Measurements from ENCODE around the gene THG1L.

THG1L gene

GRCh38 chr5:157761690-157762621, 30.7 kb downstream of the THG1L start:
- DNase-seq = peak; percentile 12

DNA sequence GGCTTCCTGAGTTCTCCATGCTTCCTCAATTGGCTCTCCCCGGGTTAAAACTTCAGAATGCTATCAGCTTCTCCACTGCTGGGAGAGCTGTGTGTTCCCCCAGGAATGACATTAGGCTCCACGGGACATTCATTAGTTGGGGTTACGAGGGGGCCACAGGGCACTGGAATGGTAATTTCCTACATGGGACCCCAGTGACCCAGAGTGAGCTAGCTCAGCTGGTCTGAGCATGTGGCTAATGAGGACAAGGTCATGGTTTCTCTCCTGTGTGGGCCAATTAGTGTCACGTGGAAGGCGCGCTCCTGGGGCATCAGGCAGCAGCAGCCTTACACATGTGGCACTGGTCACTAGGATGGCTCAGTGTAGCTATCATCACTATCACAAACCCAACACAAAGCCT, 33.3 kb downstream of the THG1L start:
- no peak for DNase-seq

DNA sequence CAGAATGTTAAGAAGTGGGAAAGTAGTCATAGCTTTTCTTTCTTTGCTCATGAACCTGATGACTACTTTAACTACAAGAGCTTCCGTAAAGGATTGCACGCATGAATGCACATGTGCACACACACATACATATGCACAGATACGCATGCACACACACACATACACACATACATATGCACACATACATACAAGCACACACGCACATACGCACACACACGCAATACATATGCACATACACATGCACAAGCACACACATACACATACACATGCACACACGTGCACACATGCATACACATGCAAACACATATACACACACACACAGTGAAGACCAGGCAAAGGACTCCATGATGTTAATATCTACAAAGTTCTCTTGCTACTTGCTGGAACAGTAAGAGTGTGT, 35.2 kb downstream of the THG1L start:
- DNase-seq = no peak

- DNase-seq = no peak
Observed at GRCh38 chr5:157766902-157767301, 35.7 kb downstream of the THG1L start.

GRCh38 chr5:157767689-157768088, 36.5 kb downstream of the THG1L start:
- DNase-seq = no peak

DNA sequence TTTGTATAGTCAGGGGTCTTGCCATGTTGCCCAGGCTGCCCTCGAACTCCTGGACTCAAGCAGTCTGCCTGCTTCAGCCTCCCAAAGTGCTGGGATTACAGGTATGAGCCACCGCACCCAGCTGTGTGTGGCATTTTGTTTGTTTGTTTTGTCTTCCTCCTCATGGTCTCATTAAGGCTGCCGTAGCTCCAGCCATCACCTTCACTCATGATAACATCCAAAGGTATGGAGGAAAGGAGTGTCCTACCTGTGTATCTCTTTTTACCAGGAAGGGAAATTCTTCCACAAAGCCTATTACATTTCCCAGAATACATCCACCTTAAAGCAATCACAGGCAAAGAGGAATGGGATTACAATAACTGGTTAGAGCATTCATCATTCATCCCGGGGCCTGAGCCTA, 39.4 kb downstream of the THG1L start:
- no peak for DNase-seq

DNA sequence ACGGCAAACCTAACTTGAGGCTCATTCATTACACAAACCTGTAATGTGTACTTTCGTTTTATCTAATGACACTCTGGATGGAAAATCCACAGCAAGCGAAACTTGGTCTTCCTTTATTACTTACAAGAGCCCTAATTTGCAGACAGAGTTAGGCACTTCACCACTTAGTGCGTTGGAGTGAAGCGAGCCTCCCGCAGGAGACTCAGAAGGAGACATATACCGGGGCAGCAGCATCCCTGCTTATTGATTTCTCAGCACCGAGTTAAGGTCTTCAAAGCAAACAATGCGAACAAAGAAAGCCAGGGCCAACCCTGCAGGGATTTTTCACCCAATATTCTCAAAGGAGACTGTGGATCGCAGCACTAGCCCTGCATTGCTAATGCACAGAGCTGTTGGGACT, 40.9 kb downstream of the THG1L start:
- no peak for DNase-seq

DNA sequence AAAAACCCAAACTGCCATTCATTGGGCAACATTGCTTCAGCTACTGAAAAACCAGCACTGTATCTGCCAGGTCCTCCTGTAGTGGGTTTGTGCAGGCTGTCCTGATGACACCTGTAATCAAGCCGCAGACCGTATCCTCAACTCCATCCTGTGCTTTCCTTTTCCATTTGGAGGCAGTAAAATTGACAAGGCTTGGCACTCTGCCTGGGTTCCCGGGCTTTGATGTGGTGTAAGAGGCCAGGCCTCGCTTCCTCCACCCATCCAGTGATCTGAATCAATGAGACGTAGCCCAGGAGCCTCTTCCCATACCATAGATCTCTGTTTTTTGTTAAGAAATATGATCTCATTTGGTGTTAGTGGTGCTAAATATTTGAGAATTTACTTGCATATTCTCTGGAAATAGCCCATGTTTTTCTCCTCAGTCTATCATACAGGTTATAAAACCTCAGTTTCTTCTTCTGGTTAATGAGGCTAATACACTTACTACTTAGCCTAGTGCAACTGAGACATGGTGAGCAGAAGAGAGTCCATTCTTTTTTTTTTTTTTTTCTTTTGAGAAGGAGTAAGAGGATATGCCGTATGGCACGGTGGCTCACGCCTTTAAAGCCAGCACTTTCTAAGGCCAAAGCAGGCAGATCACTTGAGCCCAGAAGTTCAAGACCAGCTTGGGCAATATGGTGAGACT, 47.0 kb downstream of the THG1L start:
- DNase-seq = no peak

DNA sequence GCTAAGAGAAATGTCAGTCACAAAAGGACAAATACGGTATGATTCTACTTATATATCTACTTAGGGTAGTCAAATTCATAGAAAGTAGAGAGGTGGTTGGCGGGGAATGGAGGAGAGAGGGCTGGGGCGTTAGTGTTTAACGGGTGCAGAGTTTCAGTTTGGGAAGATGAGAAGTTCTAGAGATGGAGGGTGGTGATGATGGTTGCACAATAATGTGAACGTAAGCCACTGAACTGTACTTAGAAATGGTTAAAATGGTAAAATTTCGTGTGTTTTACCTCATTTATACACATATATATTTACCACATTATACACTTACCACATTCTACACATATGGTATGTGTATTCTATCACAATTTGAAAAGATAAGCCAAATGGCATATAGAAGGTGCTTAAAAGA, 48.0 kb downstream of the THG1L start:
- DNase-seq = no peak

DNA sequence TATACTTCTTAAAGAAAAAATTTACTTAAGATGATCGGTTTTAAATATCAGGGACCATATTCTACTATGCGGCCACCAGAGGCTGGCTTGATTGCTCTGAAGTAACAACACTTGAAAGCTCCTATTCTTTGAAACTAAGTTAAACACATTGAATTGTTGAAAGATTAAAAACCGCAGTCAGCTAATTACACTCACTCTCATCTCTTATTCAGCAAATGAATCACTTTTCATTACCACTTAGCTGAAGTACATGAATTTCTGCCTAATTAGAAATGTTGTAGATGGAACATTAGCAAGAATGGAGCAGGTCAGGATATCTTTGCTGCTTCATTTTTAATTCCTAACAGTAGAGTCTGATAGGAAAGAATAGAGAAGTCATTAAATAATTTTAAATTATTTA, 54.6 kb downstream of the THG1L start:
- no peak for DNase-seq
